Mesenchymal stem cell (in vitro differentiated cells and primary cell): Measurements from ENCODE around the gene MAPK8IP2.
"Not testable (repeated sequence)": the region's sequence is repeated elsewhere in the genome, so short reads cannot be mapped to it uniquely, and the experiment has no call there.

Experiments
- DNase-seq: peaks from one replicate; pipeline ENCODE4 v3.0.0-alpha.2; 2013
- H2AFZ ChIP-seq: one replicate; pipeline ENCODE4 v1.6.1; 2013; ENCODE audit warnings: low read depth, mild to moderate bottlenecking, control low read depth, inconsistent platforms, low read length, moderate library complexity
- H2AK5ac ChIP-seq: 2 replicates; pipeline ENCODE4 v1.6.1; 2013; ENCODE audit warnings: low read length, moderate library complexity, mild to moderate bottlenecking, inconsistent platforms; ENCODE audit not compliant: severe bottlenecking
- H2BK120ac ChIP-seq: one replicate; pipeline ENCODE4 v1.6.1; 2013; ENCODE audit warnings: low read depth, mild to moderate bottlenecking, inconsistent platforms, low read length, moderate library complexity
- H2BK12ac ChIP-seq, 2 experiments: one replicate each; pipeline ENCODE4 v1.6.1; 2013; ENCODE audit warnings: inconsistent platforms in 2 of 2, low read length in 2 of 2, mild to moderate bottlenecking in 2 of 2, moderate library complexity in 2 of 2, control low read depth in 1 of 2
- H2BK15ac ChIP-seq: one replicate; pipeline ENCODE4 v1.6.1; 2013; ENCODE audit warnings: mild to moderate bottlenecking, low read depth, inconsistent platforms; ENCODE audit not compliant: poor library complexity, severe bottlenecking
- H2BK5ac ChIP-seq: 2 replicates; pipeline ENCODE4 v1.6.1; 2013; ENCODE audit warnings: low read depth, mild to moderate bottlenecking, low read length, control low read depth, inconsistent platforms; ENCODE audit not compliant: poor library complexity, severe bottlenecking
- H3K14ac ChIP-seq, 2 experiments: one replicate each; pipeline ENCODE4 v1.6.1; 2013; ENCODE audit warnings: inconsistent platforms in 2 of 2, low read length in 2 of 2, control low read depth in 1 of 2, mild to moderate bottlenecking in 1 of 2, moderate library complexity in 1 of 2
- H3K18ac ChIP-seq, 2 experiments: one replicate each; pipeline ENCODE4 v1.6.1; 2013; ENCODE audit warnings: inconsistent platforms in 2 of 2, low read length in 2 of 2, control low read depth in 1 of 2, low read depth in 1 of 2, mild to moderate bottlenecking in 1 of 2
- H3K23ac ChIP-seq, 2 experiments: one replicate each; pipeline ENCODE4 v1.6.1; 2013; ENCODE audit warnings: inconsistent platforms in 2 of 2, low read length in 2 of 2, mild to moderate bottlenecking in 2 of 2, moderate library complexity in 2 of 2, control low read depth in 1 of 2
- H3K27ac ChIP-seq: 2 replicates; pipeline ENCODE4 v1.5.1; 2013; ENCODE audit warnings: mild to moderate bottlenecking, moderate library complexity, low read length, control low read depth, inconsistent platforms; ENCODE audit not compliant: poor library complexity, severe bottlenecking
- H3K27me3 ChIP-seq, 2 experiments: 2 replicates each; pipeline versions ENCODE4 v1.6.1 to v1.7.0; 2013; ENCODE audit warnings: low read length in 2 of 2, mild to moderate bottlenecking in 2 of 2, moderate library complexity in 2 of 2, control low read depth in 1 of 2, inconsistent platforms in 1 of 2; ENCODE audit not compliant: control insufficient read depth in 1 of 2, insufficient read depth in 1 of 2
- H3K36me3 ChIP-seq, 2 experiments: 2 replicates each; pipeline versions ENCODE4 v1.6.1 to v1.7.0; 2013; ENCODE audit warnings: low read length in 2 of 2, control low read depth in 1 of 2, inconsistent platforms in 1 of 2, low read depth in 1 of 2, mild to moderate bottlenecking in 1 of 2; ENCODE audit not compliant: insufficient read depth in 2 of 2, control insufficient read depth in 1 of 2
- H3K4ac ChIP-seq, 2 experiments: one replicate each; pipeline ENCODE4 v1.6.1; 2013; ENCODE audit warnings: inconsistent platforms in 2 of 2, low read length in 2 of 2, mild to moderate bottlenecking in 2 of 2, moderate library complexity in 2 of 2, control low read depth in 1 of 2, low read depth in 1 of 2
- H3K4me1 ChIP-seq: 2 replicates; pipeline ENCODE4 v1.6.1; 2013; ENCODE audit warnings: low read depth, low read length, control low read depth; ENCODE audit not compliant: control insufficient read depth, insufficient read depth
- H3K4me2 ChIP-seq: 2 replicates; pipeline ENCODE4 v1.6.1; 2013; ENCODE audit warnings: low read length, mild to moderate bottlenecking, inconsistent platforms; ENCODE audit not compliant: poor library complexity, severe bottlenecking
- H3K4me3 ChIP-seq, 2 experiments: 2 replicates each; pipeline versions ENCODE4 v1.5.1 to v1.7.0; 2013; ENCODE audit warnings: low read length in 2 of 2, mild to moderate bottlenecking in 2 of 2, control low read depth in 1 of 2, low read depth in 1 of 2; ENCODE audit not compliant: insufficient read depth in 1 of 2
- H3K79me1 ChIP-seq: replicated peaks from 2 replicates; pipeline ENCODE4 v1.6.1; 2013; ENCODE audit warnings: mild to moderate bottlenecking, control low read depth, low read length, inconsistent platforms; ENCODE audit not compliant: poor library complexity, severe bottlenecking
- H3K9ac ChIP-seq: 2 replicates; pipeline ENCODE4 v1.7.0; 2013; ENCODE audit warnings: mild to moderate bottlenecking, low read length, moderate library complexity
- H3K9me3 ChIP-seq: 2 replicates; pipeline ENCODE4 v1.7.0; 2013; ENCODE audit warnings: mild to moderate bottlenecking, low read length; ENCODE audit not compliant: control insufficient read depth
- H4K8ac ChIP-seq: one replicate; pipeline ENCODE4 v1.6.1; 2013; ENCODE audit warnings: inconsistent platforms, mild to moderate bottlenecking, low read length, moderate library complexity
- H4K91ac ChIP-seq: one replicate; pipeline ENCODE4 v1.6.1; 2013; ENCODE audit warnings: mild to moderate bottlenecking, low read length, inconsistent platforms
- WGBS: methylation state at CpG from one replicate; pipeline ENCODE4 v1.1.7; 2013; ENCODE audit warnings: mixed read lengths; 5-methylcytosine and 5-hydroxymethylcytosine counted together

Gene MAPK8IP2

GRCh38 chr22:50654664-50655063, 54.1 kb downstream of the MAPK8IP2 start:
- H2AFZ ChIP-seq, H3K4me1 ChIP-seq, H4K91ac ChIP-seq, H3K4ac ChIP-seq, H3K18ac ChIP-seq, H2BK15ac ChIP-seq, H3K9me3 ChIP-seq, H4K8ac ChIP-seq, H3K4me2 ChIP-seq, H3K23ac ChIP-seq, H2BK12ac ChIP-seq, DNase-seq, H2AK5ac ChIP-seq, H3K9ac ChIP-seq, H3K27ac ChIP-seq, H3K36me3 ChIP-seq, H3K4me3 ChIP-seq, H3K79me1 ChIP-seq, H2BK5ac ChIP-seq, H2BK120ac ChIP-seq, H3K14ac ChIP-seq: not testable (repeated sequence)
- 87% methylated on average over 6 of the region's 6 CpGs for WGBS
- H3K27me3 ChIP-seq = peaks cover 0 to 15% of the 10 kb centered on the region in 2 experiments

- peak overlapping the region; percentile 23 for H4K91ac ChIP-seq
- H3K23ac ChIP-seq = no peak overlapping the region
- no peaks in the 10 kb centered on the region for H3K9me3 ChIP-seq
- H3K9ac ChIP-seq = no peak overlapping the region
- peak overlapping the region in 1 of 2 experiments; percentile 28 for H3K4ac ChIP-seq
- H3K4me2 ChIP-seq = no peak overlapping the region
- H3K4me3 ChIP-seq = no peak overlapping the region
- H2AK5ac ChIP-seq = no peak overlapping the region
- no peaks in the 10 kb centered on the region for H3K36me3 ChIP-seq
- H2BK12ac ChIP-seq = peak overlapping the region; percentile 17 to 76
- 57% methylated on average over 23 of the region's 23 CpGs for WGBS
- H3K27me3 ChIP-seq = peaks cover 0 to 18% of the 10 kb centered on the region in 2 experiments
- H2BK120ac ChIP-seq = no peak overlapping the region
- peak overlapping the region in 1 of 2 experiments; percentile 13 for H3K14ac ChIP-seq
- no peak overlapping the region for H2AFZ ChIP-seq
- peak overlapping the region; percentile 64 to 73 for H3K18ac ChIP-seq
- no peaks in the 10 kb centered on the region for H3K79me1 ChIP-seq
- H2BK5ac ChIP-seq = no peak overlapping the region
- peaks cover 9% of the 10 kb centered on the region for H3K4me1 ChIP-seq
- H4K8ac ChIP-seq = peak overlapping the region; percentile 91
- no peak overlapping the region for H3K27ac ChIP-seq
- H2BK15ac ChIP-seq = no peak overlapping the region
- DNase-seq = peak; percentile 76
Measured at GRCh38 chr22:50656122-50657070, 55.8 kb downstream of the MAPK8IP2 start.

DNA sequence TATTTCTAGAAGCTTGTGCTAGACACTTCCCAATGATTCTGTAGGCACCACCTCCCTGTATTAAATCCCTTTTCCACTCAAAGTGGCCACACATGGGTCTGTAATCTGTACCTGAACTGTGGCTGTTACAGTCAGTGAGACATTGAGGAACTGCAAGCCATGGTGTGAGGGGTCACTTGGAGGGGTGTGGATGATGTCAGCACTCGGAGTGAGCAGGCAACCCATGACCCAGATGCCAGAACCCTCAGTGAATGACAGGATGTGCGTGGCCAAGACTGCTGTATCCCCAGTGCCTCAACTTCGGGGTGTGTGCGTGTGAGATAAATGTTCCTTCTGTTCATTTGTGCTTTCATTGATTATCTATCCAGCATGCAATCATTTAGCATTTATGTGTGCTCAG, 57.3 kb downstream of the MAPK8IP2 start:
- Histone ChIP-seq H3K4ac (no peak overlapping the region), H2AK5ac (no peak overlapping the region), H4K8ac (no peak overlapping the region), H3K14ac (no peak overlapping the region), H3K27ac (no peak overlapping the region), H2BK12ac (no peak overlapping the region), H4K91ac (no peak overlapping the region), H3K9me3 (no peaks in the 10 kb centered on the region), H2BK5ac (no peak overlapping the region), H3K4me3 (no peak overlapping the region), H2BK15ac (no peak overlapping the region), H3K9ac (no peak overlapping the region), H3K4me1 (peaks cover 9% of the 10 kb centered on the region), H3K27me3 (peaks cover 0 to 11% of the 10 kb centered on the region in 2 experiments), H3K36me3 (no peaks in the 10 kb centered on the region), H2BK120ac (no peak overlapping the region), H3K18ac (no peak overlapping the region), H3K79me1 (no peaks in the 10 kb centered on the region), H3K4me2 (no peak overlapping the region), H3K23ac (no peak overlapping the region), H2AFZ (no peak overlapping the region)
- DNase-seq = no peak
- WGBS = 73% methylated on average over 4 of the region's 4 CpGs

DNA sequence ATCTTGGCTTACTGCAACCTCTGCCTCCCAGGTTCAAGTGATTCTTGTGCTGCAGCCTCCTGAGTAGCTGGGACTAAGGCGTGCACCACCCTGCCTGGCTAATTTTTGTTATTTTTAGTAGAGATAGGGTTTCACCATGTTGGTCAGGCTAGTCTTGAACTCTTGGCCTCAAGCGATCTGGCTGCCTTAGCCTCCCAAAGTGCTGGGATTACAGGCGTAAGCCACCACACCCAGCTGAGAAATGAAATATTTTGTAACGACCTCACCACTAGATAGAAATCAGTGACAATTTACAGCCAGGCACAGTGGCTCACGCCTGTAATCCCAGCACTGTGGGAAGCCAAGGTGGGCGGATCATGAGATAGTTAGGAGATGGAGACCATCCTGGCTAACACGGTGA, 59.1 kb downstream of the MAPK8IP2 start:
- H3K4me2 ChIP-seq, H2AFZ ChIP-seq, H3K14ac ChIP-seq, H2AK5ac ChIP-seq, H3K79me1 ChIP-seq, H2BK5ac ChIP-seq, H3K9ac ChIP-seq, H3K18ac ChIP-seq, H3K23ac ChIP-seq, H2BK120ac ChIP-seq, H4K8ac ChIP-seq, H3K27ac ChIP-seq, H4K91ac ChIP-seq, H2BK12ac ChIP-seq, H3K36me3 ChIP-seq, H3K4me3 ChIP-seq, H3K27me3 ChIP-seq, H3K9me3 ChIP-seq, DNase-seq, H3K4me1 ChIP-seq, H3K4ac ChIP-seq, H2BK15ac ChIP-seq: not testable (repeated sequence)
- 97% methylated on average over 5 of the region's 7 CpGs for WGBS
